SKM-1 treated with dmso at 0.1 percent for 144 hours (cell line): Measurements from ENCODE around the gene FAM78A.
"Not testable (repeated sequence)": the region's sequence is repeated elsewhere in the genome, so short reads cannot be mapped to it uniquely, and the experiment has no call there.

Source experiments
- DNase-seq: peaks from one replicate; lab custom pipeline; 2025; ENCODE audit not compliant: unreplicated experiment; lab: John Stamatoyannopoulos, UW

Gene FAM78A

GRCh38 chr9:131270171-131271015, 5.9 kb downstream of the FAM78A start:
- DNase-seq, result peak; percentile 92

DNA sequence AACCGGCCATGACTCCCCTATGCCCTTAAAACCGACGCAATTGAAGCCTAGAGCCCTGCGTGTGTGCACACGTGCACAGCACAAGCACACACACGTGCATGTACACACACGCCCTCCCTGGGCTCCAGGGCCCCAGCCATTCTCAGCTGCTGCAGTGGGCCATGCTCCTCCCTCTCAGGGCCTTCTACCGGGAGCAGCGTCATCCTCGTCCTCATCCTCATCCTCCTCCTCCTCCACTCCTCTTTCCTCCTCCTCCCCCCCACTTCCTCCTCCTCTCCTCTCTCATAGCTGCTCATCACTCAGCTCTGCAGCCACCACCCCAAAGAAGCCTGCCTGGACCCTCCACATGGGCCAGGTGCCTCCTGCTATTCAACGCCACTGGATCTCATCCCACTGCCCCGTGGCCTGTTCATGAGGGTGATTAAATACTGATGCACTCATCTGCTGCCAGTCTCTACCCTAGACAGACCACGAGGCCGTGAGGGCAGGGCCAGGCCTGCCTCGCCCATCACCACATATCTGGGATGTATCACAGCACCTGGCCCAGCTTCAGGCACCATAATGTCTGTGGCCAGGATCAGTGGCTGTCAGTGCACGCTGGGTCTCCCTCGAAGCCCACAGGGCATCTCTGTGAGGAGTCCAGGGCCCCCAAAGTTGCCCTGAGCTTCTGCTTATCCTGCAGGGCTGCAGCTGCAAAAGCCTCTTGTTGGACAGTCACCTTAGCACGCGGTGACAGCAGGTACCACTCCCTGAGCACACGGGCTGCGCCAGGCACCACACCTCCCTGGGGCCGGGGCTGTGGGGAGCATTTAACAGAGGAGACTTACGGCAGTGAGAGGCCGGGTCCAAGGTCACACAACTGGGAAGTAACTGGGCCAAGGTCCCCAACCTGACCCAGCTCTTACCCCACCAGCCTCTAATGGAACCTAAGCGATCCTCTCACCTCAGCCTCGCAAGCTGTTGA, 9.8 kb downstream of the FAM78A start:
- DNase-seq, result no peak

DNA sequence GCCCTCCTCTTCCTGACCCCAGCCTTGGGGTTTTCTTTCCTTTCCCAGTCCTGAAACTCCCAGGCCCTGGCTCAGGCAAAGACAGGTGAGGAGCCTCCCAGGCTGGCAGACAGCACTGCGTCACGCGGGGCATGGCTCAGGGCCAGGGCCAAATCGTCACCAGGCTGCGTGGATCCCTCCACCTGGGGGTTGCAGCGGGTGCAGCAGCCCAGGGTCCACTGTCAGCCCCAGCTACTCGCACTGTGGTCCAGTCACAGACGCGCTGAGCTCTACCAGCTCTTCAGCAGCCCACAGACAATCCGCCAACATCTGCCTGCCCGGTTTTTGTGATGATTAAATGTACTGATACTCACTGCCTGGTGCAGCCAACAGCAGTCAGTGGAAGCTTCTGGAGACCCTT, 12.1 kb downstream of the FAM78A start:
- DNase-seq, result no peak

DNA sequence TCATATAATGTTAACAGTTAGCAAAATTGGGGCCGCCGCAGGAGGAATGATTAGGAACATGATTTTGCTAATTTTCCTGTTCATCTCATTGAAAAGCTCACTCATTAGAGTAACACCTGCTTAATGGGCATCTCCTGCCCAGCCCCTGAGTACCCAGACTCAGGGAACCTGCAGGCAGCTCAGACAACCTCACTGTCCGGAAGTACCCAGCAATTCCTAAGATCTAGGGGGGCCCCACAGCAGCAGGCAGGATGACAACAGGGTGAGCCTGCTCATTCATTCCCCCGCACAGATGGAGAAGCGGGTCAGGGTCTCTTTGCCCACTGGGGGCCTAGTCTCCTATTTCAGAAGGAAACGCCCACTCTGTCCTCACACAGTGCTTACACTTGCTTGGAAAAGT, 12.6 kb downstream of the FAM78A start:
- DNase-seq, result no peak

- not testable (repeated sequence) for DNase-seq
Observed at GRCh38 chr9:131263033-131263343, 13.3 kb downstream of the FAM78A start.

GRCh38 chr9:131262327-131263032, 13.8 kb downstream of the FAM78A start:
- DNase-seq, result no peak

GRCh38 chr9:131260751-131261452, 15.4 kb downstream of the FAM78A start:
- no peak for DNase-seq

- no peak for DNase-seq
Observed at GRCh38 chr9:131259916-131260597, 16.3 kb downstream of the FAM78A start.

- DNase-seq, result no peak
Observed at GRCh38 chr9:131259432-131259898, 16.8 kb downstream of the FAM78A start.

DNA sequence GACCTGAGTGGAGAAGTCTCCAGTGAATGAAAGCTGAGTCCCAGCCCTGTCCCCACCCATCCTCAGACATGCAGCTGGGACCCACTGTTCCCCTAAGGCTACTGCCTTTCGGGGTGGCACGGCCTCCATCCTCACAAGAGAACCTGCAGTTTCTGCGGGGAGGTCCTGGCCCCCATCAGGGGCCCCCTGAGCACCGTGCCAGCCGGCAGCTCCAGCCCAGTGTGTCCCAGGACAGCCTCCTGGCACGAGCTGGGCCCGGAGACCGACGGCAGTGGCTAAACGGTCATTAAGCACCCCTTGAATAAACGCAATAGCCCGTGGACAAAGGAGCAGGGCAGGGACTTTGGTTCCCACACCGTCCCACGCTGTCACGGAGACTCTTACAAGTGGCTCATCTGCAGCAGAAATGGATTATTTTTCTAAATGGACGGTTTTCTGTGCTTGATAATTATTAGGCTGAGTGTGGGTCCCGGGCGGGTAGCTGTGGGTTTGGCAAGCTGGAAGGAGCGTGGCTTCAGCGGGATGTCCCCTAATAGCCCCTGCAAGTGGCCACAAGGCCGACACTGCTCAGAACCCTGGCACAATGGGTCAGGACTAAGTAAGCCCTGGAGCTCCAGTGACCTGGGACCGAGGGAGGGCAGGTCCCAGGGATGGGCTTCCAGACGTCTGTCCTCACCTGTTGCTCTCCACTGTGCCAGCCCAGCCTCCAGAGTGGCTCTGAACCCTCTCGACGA, 17.4 kb downstream of the FAM78A start:
- DNase-seq, result no peak

DNA sequence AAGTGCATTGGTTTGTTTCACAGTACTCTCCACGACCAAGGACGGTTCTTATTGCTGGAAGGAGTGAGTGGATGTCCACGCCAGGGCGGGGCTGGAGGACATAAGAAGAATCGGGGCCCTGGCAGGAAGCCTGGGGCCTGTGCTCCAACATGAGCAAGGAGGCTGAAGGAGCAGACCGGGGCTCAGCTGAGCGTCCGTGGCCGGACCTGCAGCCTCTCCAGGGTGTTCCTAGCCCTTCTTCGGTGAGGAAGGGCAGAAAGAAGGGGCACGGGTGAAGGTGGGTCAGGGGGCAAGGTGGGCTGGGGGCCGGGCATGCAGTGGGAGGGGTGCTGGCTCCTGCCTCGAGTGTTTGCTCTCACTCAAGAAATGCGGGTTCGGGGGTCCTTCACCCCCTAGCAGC, 18.1 kb downstream of the FAM78A start:
- DNase-seq, result no peak

- no peak for DNase-seq
Observed at GRCh38 chr9:131257266-131258025, 18.9 kb downstream of the FAM78A start.

DNA sequence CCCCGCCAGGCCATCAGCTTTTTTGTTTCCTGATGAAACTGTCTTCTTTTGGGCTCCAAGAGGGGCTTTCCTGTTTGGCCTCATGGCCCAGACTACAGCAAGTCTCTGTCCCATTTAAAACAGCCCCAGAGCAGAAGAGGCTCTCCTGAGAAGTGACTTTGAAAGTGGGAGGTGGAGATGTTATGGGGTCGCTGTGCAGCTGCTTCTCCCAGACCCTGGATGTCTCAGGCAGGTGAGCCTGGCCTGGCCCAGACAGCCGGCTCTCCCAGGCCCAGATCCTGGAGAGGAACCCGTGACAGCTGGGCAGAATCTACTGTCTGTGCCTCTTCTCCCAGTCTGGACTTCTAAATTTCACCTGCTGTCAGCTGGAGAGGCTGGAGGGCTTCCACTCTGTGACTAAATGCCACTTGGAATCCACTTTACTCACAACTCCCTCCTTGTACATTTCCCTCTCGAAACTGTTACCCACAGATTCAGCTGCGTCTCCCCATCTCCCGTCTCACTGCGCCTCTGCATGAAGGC, 20.6 kb downstream of the FAM78A start:
- no peak for DNase-seq

GRCh38 chr9:131254626-131255025, 21.7 kb downstream of the FAM78A start:
- no peak for DNase-seq

GRCh38 chr9:131253891-131254491, 22.3 kb downstream of the FAM78A start:
- peak; percentile 86 for DNase-seq

DNA sequence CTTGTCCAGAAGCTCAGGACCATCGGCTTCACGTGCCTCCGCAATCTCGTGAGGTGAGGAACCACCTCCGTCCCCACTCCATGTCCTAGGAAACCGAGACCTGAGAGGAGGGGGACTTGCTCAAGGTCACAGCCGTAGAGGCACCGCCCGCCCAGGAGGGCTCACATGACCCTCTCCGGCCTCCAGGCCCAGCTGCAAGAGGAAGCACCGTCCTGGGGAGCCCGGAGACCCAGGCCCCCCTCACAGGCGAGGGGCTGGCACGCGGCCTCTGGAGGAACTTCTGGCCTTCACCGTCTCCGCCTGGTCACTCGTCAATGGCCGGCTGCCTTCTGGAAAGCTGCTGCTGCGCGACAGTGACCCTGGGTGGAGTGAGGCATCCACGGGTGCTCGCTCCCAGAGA, 24.2 kb downstream of the FAM78A start:
- DNase-seq, result no peak

GRCh38 chr9:131246618-131247017, 29.7 kb downstream of the FAM78A start:
- no peak for DNase-seq

GRCh38 chr9:131244331-131244730, 32.0 kb downstream of the FAM78A start:
- DNase-seq, result not testable (repeated sequence)
